ENCODE measurements around the gene BCL7C.

DNA sequence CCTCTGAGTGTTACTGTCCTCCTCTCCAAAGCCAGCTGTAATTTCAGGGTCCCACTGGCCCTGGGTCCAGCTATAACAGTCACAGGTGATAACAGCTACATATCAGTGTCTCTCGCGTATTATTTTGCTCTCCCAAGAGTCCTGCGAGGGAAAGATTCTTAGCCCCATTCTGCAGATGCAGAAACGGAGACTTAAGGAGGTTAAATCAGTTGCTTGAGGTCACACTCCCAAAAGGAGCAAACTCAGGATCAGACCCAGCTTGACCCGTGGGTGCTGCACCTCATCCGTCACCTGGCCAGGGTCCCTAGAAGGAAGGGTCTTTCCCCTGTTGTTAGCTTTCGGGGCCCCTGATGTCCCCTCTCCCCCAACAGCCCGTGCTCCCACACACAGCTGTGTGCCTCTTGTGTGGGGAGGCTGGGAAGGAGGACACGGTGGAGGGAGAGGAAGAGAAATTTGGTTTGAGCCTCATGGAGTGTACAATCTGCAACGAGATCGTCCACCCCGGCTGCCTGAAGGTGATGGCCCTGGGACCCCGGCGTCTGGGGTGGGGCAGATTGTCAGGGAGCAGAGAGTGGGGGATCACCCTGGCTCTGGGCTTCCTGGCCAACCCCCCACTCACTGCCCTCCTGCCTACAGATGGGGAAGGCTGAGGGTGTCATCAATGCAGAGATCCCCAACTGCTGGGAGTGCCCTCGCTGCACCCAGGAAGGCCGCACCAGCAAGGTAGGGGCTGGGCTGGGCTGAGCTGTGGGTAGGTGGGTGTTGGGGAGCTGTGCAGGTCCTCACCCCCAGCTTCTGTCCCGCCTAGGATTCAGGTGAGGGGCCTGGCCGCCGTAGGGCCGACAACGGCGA, 33.3 kb upstream of the BCL7C start:
- TF ChIP-seq POLR2A (IDR thresholded peaks at IDR 0.05), result no peak
- TF ChIP-seq, protein P1, sequence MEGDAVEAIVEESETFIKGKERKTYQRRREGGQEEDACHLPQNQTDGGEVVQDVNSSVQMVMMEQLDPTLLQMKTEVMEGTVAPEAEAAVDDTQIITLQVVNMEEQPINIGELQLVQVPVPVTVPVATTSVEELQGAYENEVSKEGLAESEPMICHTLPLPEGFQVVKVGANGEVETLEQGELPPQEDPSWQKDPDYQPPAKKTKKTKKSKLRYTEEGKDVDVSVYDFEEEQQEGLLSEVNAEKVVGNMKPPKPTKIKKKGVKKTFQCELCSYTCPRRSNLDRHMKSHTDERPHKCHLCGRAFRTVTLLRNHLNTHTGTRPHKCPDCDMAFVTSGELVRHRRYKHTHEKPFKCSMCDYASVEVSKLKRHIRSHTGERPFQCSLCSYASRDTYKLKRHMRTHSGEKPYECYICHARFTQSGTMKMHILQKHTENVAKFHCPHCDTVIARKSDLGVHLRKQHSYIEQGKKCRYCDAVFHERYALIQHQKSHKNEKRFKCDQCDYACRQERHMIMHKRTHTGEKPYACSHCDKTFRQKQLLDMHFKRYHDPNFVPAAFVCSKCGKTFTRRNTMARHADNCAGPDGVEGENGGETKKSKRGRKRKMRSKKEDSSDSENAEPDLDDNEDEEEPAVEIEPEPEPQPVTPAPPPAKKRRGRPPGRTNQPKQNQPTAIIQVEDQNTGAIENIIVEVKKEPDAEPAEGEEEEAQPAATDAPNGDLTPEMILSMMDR (IDR thresholded peaks at IDR 0.05), result no peak

All from adrenal gland (tissue), 5 donors.